ENCODE results near the gene DNAJA1.

- no peak for TF ChIP-seq EZH2 (IDR thresholded peaks at IDR 0.05; ENCODE audit: insufficient read depth, poor library complexity, severe bottlenecking)
- TF ChIP-seq EZH2phosphoT487 (IDR thresholded peaks at IDR 0.05; ENCODE audit: insufficient read depth, low read depth), result no peak
Observed at GRCh38 chr9:33044162-33044673, 19.1 kb downstream of the DNAJA1 start.
